Kidney (tissue), 14 donors: ENCODE results near the gene MLNR. TPM values are rescaled to one million over a fixed set of nuclear protein-coding genes. Genes with fewer than 3 reads are reported as not detected.

ENCODE experiments used
- DNase-seq, 5 donors: peaks; one replicate each; pipeline ENCODE4 v3.0.0-alpha.2; 2013 to 2020
- FAIRE-seq: peaks from 2 replicates; lab custom pipeline; 2012; peaks lifted over from hg19 to GRCh38; lab: Jason Lieb, UNC
- H3K27ac ChIP-seq, 2 donors: one replicate each; pipeline ENCODE4 v1.7.0; 2013; ENCODE audit warnings: low read depth in 2 of 2, low read length in 2 of 2, inconsistent platforms in 1 of 2
- H3K27me3 ChIP-seq: one replicate; pipeline ENCODE4 v1.7.1; 2013; ENCODE audit warnings: low read length, inconsistent platforms; ENCODE audit not compliant: control insufficient read depth, insufficient read depth
- H3K36me3 ChIP-seq, 3 donors: one replicate each; pipeline versions ENCODE4 v1.7.0 to v1.7.1; 2013; ENCODE audit warnings: low read length in 3 of 3, control low read depth in 1 of 3, inconsistent platforms in 1 of 3; ENCODE audit not compliant: insufficient read depth in 3 of 3, control insufficient read depth in 2 of 3
- H3K4me1 ChIP-seq, 3 donors: one replicate each; pipeline versions ENCODE4 v1.7.0 to v1.7.1; 2013; ENCODE audit warnings: low read length in 3 of 3, inconsistent platforms in 1 of 3, low read depth in 1 of 3; ENCODE audit not compliant: control insufficient read depth in 2 of 3, insufficient read depth in 2 of 3
- H3K4me3 ChIP-seq, 3 donors: one replicate each; pipeline versions ENCODE4 v1.7.0 to v1.8.1; 2013; ENCODE audit warnings: low read length in 3 of 3, control low read depth in 1 of 3, inconsistent platforms in 1 of 3
- H3K9ac ChIP-seq, 3 donors: one replicate each; pipeline versions ENCODE4 v1.7.0 to v1.7.1; 2013; ENCODE audit warnings: low read length in 3 of 3, control low read depth in 1 of 3, inconsistent platforms in 1 of 3
- H3K9me3 ChIP-seq, 3 donors: one replicate each; pipeline versions ENCODE4 v1.7.0 to v1.7.1; 2013; ENCODE audit warnings: low read length in 3 of 3, control low read depth in 1 of 3, inconsistent platforms in 1 of 3; ENCODE audit not compliant: control insufficient read depth in 2 of 3, insufficient read depth in 1 of 3
- intact Hi-C: fragments of 100-400 bp; cut with DNase I; formaldehyde crosslinking; loops from one replicate; pipeline ENCODE4 v1.11.1; 2022
- polyA plus RNA-seq: library from polyadenylated mRNA; stranded (reverse); fragments of 350-450 nt; fragmentation: Illumina TruSeq; extraction: RNeasy Lipid Tissue Mini Kit (QIAGEN cat#74804); gene quantifications from one replicate; pipeline ENCODE4 v1.2.3, GENCODE V29; 2014; ENCODE audit warnings: low read depth, low replicate concordance; ENCODE audit not compliant: insufficient read depth
- total RNA-seq: library from RNA; stranded (reverse); fragmentation: NEBNext Ultra II Directional; extraction: Animal tissue kit (Norgen Biotek cat#: 25700); gene quantifications from one replicate; pipeline ENCODE4 v1.2.1, GENCODE V29; 2021
- TF ChIP-seq, protein P1 (sequence below): IDR thresholded peaks from 3 replicates; pipeline ENCODE4 v1.5.1; 2012; ENCODE audit warnings: mild to moderate bottlenecking, moderate library complexity, borderline replicate concordance; ENCODE audit not compliant: insufficient read depth; ENCODE audit errors: extremely low read depth
- donor health status: control.
- donor health status: control.
- donor health status: control.
- donor health status: control.
- donor health status: control.
- donor health status: DM: yes; HTN: yes; CAD: no.
- donor health status: Normal renal cell carcinoma (clear cell type).

Gene MLNR
- total and polyA plus RNA-seq, 2 donors from 2014 or later: 0.28 TPM; not detected in 1

DNA sequence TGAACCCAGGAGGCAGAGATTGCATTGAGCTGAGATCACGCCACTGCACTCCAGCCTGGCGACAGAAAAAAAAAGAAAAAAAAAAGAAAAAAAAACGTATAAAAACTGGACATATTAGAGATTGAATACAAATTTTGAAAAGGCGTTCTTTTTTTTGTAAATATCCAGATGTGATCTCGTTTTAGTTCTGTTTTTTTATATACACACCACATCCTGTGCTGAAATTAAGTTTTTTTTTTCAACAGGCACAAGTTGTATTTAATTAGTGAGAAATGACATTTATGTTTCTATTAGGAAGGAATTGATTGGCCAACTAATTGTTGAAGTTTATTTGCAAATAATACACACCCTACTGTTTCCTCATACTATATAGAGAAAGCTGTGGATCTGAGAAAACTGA, 31.2 kb downstream of the MLNR start:
- Histone ChIP-seq H3K27ac (no peak overlapping the region), H3K4me3 (no peak overlapping the region), H3K36me3 (peaks cover 0 to 15% (median 5%) of the 10 kb centered on the region in 3 donors), H3K9ac (no peak overlapping the region), H3K27me3 (no peaks in the 10 kb centered on the region), H3K9me3 (no peaks in the 10 kb centered on the region), H3K4me1 (peaks cover 0 to 11% (median 2%) of the 10 kb centered on the region in 3 donors)
- TF ChIP-seq, protein P1, sequence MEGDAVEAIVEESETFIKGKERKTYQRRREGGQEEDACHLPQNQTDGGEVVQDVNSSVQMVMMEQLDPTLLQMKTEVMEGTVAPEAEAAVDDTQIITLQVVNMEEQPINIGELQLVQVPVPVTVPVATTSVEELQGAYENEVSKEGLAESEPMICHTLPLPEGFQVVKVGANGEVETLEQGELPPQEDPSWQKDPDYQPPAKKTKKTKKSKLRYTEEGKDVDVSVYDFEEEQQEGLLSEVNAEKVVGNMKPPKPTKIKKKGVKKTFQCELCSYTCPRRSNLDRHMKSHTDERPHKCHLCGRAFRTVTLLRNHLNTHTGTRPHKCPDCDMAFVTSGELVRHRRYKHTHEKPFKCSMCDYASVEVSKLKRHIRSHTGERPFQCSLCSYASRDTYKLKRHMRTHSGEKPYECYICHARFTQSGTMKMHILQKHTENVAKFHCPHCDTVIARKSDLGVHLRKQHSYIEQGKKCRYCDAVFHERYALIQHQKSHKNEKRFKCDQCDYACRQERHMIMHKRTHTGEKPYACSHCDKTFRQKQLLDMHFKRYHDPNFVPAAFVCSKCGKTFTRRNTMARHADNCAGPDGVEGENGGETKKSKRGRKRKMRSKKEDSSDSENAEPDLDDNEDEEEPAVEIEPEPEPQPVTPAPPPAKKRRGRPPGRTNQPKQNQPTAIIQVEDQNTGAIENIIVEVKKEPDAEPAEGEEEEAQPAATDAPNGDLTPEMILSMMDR: no peak
- intact Hi-C loops: no loop called here
- no peak for DNase-seq
- FAIRE-seq: no peak

DNA sequence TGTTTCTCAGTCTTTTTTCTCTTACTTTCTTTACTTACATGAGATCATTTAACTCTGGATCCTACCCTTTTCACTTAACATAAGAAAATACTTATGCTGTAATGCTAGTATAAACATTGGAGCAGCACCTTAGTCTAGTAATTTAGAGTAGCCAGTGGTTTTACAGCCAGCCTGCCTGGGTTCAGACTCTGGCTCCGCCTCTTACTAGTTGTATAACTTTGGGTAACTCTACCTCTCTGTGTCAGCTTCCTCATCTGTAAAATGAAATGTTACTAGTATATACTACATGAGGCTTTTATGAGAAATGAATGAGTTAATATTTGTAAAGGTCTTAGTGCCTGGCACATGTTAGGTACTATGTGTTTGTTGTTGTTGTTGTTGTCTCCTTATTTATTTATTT, 33.2 kb downstream of the MLNR start:
- H3K9ac ChIP-seq: no peak overlapping the region
- no peak for FAIRE-seq
- intact Hi-C loops: no loop called here

DNA sequence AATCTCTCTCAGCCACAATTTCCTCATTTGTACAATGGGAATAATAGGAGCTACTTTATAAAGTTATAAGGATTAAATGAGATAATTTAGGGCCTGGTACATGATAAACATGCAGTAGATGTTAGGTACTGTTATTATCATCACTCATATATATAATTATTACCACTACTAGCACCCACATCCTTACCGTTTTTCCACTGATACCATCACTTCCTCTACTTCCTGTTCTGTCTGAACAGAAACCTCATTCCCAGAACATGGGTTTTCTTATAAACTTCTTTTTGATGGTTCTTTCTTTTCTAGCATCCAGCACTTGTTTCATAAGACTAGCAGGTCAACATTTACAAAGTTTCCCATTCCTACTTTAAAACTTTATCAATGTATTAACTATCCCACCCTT, 33.9 kb downstream of the MLNR start:
- FAIRE-seq (no peak), DNase-seq (no peak)
- peaks cover 0 to 6% (median 0%) of the 10 kb centered on the region in 3 donors for H3K4me1 ChIP-seq
- intact Hi-C loops: no loop called here
- H3K27me3 ChIP-seq: no peaks in the 10 kb centered on the region
- H3K4me3 ChIP-seq: no peak overlapping the region
- H3K9ac ChIP-seq: no peak overlapping the region
- peaks cover 0 to 15% (median 5%) of the 10 kb centered on the region in 3 donors for H3K36me3 ChIP-seq
- no peaks in the 10 kb centered on the region for H3K9me3 ChIP-seq
- TF ChIP-seq, protein P1: no peak
- no peak overlapping the region for H3K27ac ChIP-seq

More for the DNA sequence above, 33.2 kb downstream of the MLNR start:
- Histone ChIP-seq H3K9me3 (no peaks in the 10 kb centered on the region), H3K27ac (no peak overlapping the region), H3K4me3 (no peak overlapping the region), H3K27me3 (no peaks in the 10 kb centered on the region), H3K36me3 (peaks cover 0 to 15% (median 5%) of the 10 kb centered on the region in 3 donors), H3K4me1 (peaks cover 0 to 6% (median 0%) of the 10 kb centered on the region in 3 donors)
- TF ChIP-seq, protein P1: no peak
- no peak for DNase-seq

DNA sequence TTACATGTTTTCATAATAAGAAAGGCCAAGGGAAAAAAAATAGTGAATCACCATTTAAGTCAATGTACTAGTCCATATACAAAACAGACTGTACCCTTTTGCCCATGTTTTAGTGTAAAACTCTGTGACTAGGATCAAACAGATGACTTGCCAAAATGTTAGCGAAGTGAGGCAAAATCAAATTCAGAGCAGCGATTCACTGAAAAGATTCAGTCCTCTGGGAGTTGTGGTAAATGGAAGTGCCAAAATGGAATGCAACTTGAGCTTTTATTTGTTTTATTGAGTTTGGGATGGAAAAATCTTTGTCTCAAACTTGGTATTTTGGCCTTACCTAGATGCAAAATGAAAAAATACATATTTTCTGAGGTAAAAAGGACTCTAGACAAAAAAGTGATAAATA, 36.7 kb downstream of the MLNR start:
- no peak overlapping the region for H3K9ac ChIP-seq
- H3K9me3 ChIP-seq: no peaks in the 10 kb centered on the region
- TF ChIP-seq, protein P1: no peak
- no peak overlapping the region for H3K27ac ChIP-seq
- no peaks in the 10 kb centered on the region for H3K27me3 ChIP-seq
- peaks cover 2 to 30% (median 16%) of the 10 kb centered on the region in 3 donors for H3K36me3 ChIP-seq
- intact Hi-C loops: no loop called here
- no peak for DNase-seq
- H3K4me1 ChIP-seq: no peaks in the 10 kb centered on the region
- no peak for FAIRE-seq
- H3K4me3 ChIP-seq: no peak overlapping the region
